Upper lobe of left lung (tissue), 4 donors: ENCODE results near the gene KCNJ8.

ENCODE experiments used
- CTCF ChIP-seq, 6 experiments: fragments of 450-650 bp in 4 of 6; fragments of 200-600 bp in 2 of 6; sonication (generic) in 2 of 6; IDR thresholded peaks; one replicate each; pipeline ENCODE4 v1.5.1; 2016 to 2019; ENCODE audit warnings: antibody characterized with exemption in 6 of 6
- EP300 ChIP-seq, 4 donors: sonication (generic); formaldehyde crosslinking; IDR thresholded peaks; one replicate each; pipeline ENCODE4 v1.5.1; 2017; ENCODE audit warnings: antibody characterized with exemption in 4 of 4, control low read depth in 2 of 4
- POLR2A ChIP-seq, 4 donors: fragments of 450-650 bp; IDR thresholded peaks; one replicate each; pipeline ENCODE4 v1.5.1; 2016 to 2017; ENCODE audit warnings: antibody characterized with exemption in 4 of 4, mild to moderate bottlenecking in 2 of 4
- POLR2AphosphoS5 ChIP-seq, 2 donors: sonication (generic); formaldehyde crosslinking; IDR thresholded peaks; one replicate each; pipeline ENCODE4 v1.5.1; 2017; ENCODE audit warnings: antibody characterized with exemption in 2 of 2

DNA sequence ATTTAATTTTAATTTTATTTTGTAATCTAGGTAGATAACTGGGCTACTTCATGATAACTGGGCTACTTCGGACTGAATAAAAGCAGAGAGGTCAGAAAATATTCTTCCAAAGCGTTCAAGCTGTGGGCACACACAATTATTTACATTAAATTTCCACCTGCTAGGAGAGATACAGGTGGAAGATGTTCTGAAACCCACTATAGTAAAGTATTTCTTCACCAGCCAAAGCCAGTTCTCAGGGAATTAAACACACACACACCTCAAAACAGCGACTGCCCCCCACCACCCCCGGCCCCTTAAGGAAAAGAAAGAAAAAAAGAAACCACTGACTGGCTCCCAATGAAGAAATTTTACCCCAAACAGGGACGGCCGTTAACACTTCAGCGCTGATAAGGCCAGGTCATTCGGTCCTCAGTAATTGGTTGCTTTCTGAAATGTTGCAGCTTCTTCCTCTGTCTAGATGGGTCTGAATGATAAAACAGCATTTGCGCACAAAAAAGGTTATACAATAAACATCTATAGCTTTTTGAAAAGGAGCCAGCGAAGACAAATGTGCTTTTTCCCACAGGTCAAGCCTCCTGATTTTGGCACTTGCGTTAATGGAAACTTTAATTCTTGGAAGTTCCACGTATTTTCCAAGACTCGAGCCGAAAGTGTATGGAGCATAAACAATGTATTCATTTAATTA lies 771 bp upstream of the KCNJ8 start:
- TF ChIP-seq CTCF (IDR thresholded peaks at IDR 0.05), result no peak
- TF ChIP-seq POLR2AphosphoS5 (IDR thresholded peaks at IDR 0.05), result no peak
- TF ChIP-seq POLR2A (IDR thresholded peaks at IDR 0.05), result no peak
- TF ChIP-seq EP300 (IDR thresholded peaks at IDR 0.05), result no peak
